ENCODE data around the gene EPS15.

DNA sequence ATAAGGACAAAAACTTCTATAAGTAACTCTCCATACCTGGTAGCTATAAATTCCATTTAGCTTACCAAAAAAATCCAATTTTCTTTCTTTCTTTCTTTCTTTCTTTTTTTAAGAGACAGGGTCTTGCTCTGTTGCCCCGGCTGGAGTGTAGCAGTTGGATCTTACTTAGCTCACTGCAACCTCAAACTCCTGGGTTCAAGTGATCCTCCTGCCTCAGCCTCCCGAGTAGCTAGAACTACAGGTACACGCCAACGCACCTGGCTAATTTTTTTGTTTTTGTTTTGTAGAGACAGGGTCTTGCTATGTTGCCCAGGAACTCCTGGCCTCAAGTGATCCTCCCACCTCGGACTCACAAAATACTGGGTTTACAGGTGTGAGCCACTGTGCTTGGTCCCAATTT, 75.5 kb downstream of the EPS15 start:
- TF ChIP-seq, protein P1, sequence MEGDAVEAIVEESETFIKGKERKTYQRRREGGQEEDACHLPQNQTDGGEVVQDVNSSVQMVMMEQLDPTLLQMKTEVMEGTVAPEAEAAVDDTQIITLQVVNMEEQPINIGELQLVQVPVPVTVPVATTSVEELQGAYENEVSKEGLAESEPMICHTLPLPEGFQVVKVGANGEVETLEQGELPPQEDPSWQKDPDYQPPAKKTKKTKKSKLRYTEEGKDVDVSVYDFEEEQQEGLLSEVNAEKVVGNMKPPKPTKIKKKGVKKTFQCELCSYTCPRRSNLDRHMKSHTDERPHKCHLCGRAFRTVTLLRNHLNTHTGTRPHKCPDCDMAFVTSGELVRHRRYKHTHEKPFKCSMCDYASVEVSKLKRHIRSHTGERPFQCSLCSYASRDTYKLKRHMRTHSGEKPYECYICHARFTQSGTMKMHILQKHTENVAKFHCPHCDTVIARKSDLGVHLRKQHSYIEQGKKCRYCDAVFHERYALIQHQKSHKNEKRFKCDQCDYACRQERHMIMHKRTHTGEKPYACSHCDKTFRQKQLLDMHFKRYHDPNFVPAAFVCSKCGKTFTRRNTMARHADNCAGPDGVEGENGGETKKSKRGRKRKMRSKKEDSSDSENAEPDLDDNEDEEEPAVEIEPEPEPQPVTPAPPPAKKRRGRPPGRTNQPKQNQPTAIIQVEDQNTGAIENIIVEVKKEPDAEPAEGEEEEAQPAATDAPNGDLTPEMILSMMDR (optimal IDR thresholded peaks at IDR 0.05 in 1 of 3, IDR thresholded peaks at IDR 0.05 in 1 of 3, conservative IDR thresholded peaks at IDR 0.05 in 1 of 3; ENCODE audit: extremely low read depth in 1 of 3, insufficient read depth in 2 of 3, low read length in 3 of 3) = no peak
- TF ChIP-seq EZH2 (IDR thresholded peaks at IDR 0.05; ENCODE audit: low read length) = no peak

All from keratinocyte (primary cell).